Stomach (tissue), 4 donors: ENCODE data around the gene SERINC5.

ENCODE experiments used
- CTCF ChIP-seq, 7 experiments: fragments of 450-650 bp in 4 of 7; fragments of 200-600 bp in 3 of 7; sonication (generic) in 3 of 7; IDR thresholded peaks; one replicate each; pipeline ENCODE4 v1.5.1; 2016 to 2019; ENCODE audit warnings: antibody characterized with exemption in 7 of 7, control low read depth in 2 of 7, mild to moderate bottlenecking in 1 of 7
- POLR2A ChIP-seq, 4 donors: fragments of 450-650 bp; IDR thresholded peaks; one replicate each; pipeline ENCODE4 v1.6.1; 2016; ENCODE audit warnings: antibody characterized with exemption in 4 of 4, control low read depth in 2 of 4, mild to moderate bottlenecking in 1 of 4, moderate library complexity in 1 of 4
- POLR2AphosphoS5 ChIP-seq, 3 donors: sonication (generic); formaldehyde crosslinking; IDR thresholded peaks; one replicate each; pipeline ENCODE4 v1.6.1; 2016; ENCODE audit warnings: antibody characterized with exemption in 3 of 3

- TF ChIP-seq CTCF (IDR thresholded peaks at IDR 0.05) (no peak), POLR2AphosphoS5 (IDR thresholded peaks at IDR 0.05) (no peak), POLR2A (IDR thresholded peaks at IDR 0.05) (no peak)
These were observed 152.5 kb downstream of the SERINC5 start for GRCh38 chr5:80103371-80103770.
